ENCODE data around the gene PPP1R17. TPM values are rescaled to one million over a fixed set of nuclear protein-coding genes. Genes with fewer than 3 reads are reported as not detected.
A peak's percentile ranks its signal among the peaks of the same experiment; 100 is the strongest.

PPP1R17 gene
- total RNA-seq, 4 donors from 2014 or later = not detected

- H3K4me1 ChIP-seq = no peaks in the 10 kb centered on the region
- intact Hi-C loops (cut with DNase I) = loop anchor here (10.0 kb wide), 2 partner anchors 290 to 600 kb away; no protein-coding TSS in a partner anchor
- H3K9me3 ChIP-seq = no peaks in the 10 kb centered on the region
- DNase-seq = no peak
- no peaks in the 10 kb centered on the region for H3K27me3 ChIP-seq
- TF ChIP-seq CTCF (IDR thresholded peaks at IDR 0.05) (no peak), POLR2A (IDR thresholded peaks at IDR 0.05) (no peak)
- H3K36me3 ChIP-seq = no peaks in the 10 kb centered on the region
- 32 to 39% methylated on average over 5 of the region's 5 CpGs for WGBS, 2 donors
- H3K4me3 ChIP-seq = no peak overlapping the region
- no peak overlapping the region for H3K27ac ChIP-seq
Observed at GRCh38 chr7:31734456-31734855, 47.4 kb downstream of the PPP1R17 start.

- intact Hi-C loops (cut with DNase I) = loop anchor here (10.0 kb wide), 2 partner anchors 291 to 601 kb away; no protein-coding TSS in a partner anchor
- DNase-seq = no peak
- TF ChIP-seq CTCF (IDR thresholded peaks at IDR 0.05) (peak; percentile 66 to 89 (median 82)), POLR2A (IDR thresholded peaks at IDR 0.05) (no peak)
- no peaks in the 10 kb centered on the region for H3K27me3 ChIP-seq
- H3K9me3 ChIP-seq = no peaks in the 10 kb centered on the region
- H3K36me3 ChIP-seq = no peaks in the 10 kb centered on the region
- H3K4me1 ChIP-seq = no peaks in the 10 kb centered on the region
- H3K27ac ChIP-seq = no peak overlapping the region
- 33% methylated on average over 10 of the region's 11 CpGs for WGBS, 2 donors
- no peak overlapping the region for H3K4me3 ChIP-seq
Observed at GRCh38 chr7:31735991-31736982, 49.3 kb downstream of the PPP1R17 start.

- Histone ChIP-seq H3K4me3 (no peak overlapping the region), H3K4me1 (no peaks in the 10 kb centered on the region), H3K9me3 (no peaks in the 10 kb centered on the region), H3K36me3 (no peaks in the 10 kb centered on the region), H3K27ac (no peak overlapping the region), H3K27me3 (peaks cover 0 to 10% (median 0%) of the 10 kb centered on the region in 4 donors)
- intact Hi-C loops (cut with DNase I) = loop anchor here (10.0 kb wide), 2 partner anchors 603 to 743 kb away; no protein-coding TSS in a partner anchor
- TF ChIP-seq POLR2A (IDR thresholded peaks at IDR 0.05) = no peak
- no peak for TF ChIP-seq CTCF (IDR thresholded peaks at IDR 0.05)
- WGBS, 2 donors = 42 to 51% methylated on average over 4 of the region's 4 CpGs
- DNase-seq = no peak
Observed at GRCh38 chr7:31741852-31742251, 54.8 kb downstream of the PPP1R17 start.

- no peak for DNase-seq
- Histone ChIP-seq H3K36me3 (no peaks in the 10 kb centered on the region), H3K4me1 (no peaks in the 10 kb centered on the region), H3K9me3 (no peaks in the 10 kb centered on the region), H3K27me3 (peaks cover 0 to 10% (median 0%) of the 10 kb centered on the region in 4 donors), H3K4me3 (no peak overlapping the region), H3K27ac (no peak overlapping the region)
- intact Hi-C loops (cut with DNase I) = loop anchor here (10.0 kb wide), 2 partner anchors 600 to 740 kb away; no protein-coding TSS in a partner anchor
- TF ChIP-seq CTCF (IDR thresholded peaks at IDR 0.05) = peak; percentile 71 to 88 (median 84)
- TF ChIP-seq POLR2A (IDR thresholded peaks at IDR 0.05) = no peak
- WGBS, 2 donors = 3 to 4% methylated on average over 4 of the region's 4 CpGs
Observed at GRCh38 chr7:31744294-31744874, 57.4 kb downstream of the PPP1R17 start.

- H3K4me1 ChIP-seq = no peaks in the 10 kb centered on the region
- no peak overlapping the region for H3K27ac ChIP-seq
- H3K4me3 ChIP-seq = no peak overlapping the region
- no peaks in the 10 kb centered on the region for H3K9me3 ChIP-seq
- no peak for DNase-seq
- intact Hi-C loops (cut with DNase I) = loop anchor here (5.0 to 10.0 kb wide), 3 partner anchors 455 to 737 kb away; no protein-coding TSS in a partner anchor
- H3K27me3 ChIP-seq = peaks cover 0 to 6% (median 0%) of the 10 kb centered on the region in 4 donors
- no peaks in the 10 kb centered on the region for H3K36me3 ChIP-seq
- TF ChIP-seq CTCF (IDR thresholded peaks at IDR 0.05) (no peak), POLR2A (IDR thresholded peaks at IDR 0.05) (no peak)
Observed at GRCh38 chr7:31747553-31747952, 60.5 kb downstream of the PPP1R17 start.
